ENCODE results near the gene FBXO42. TPM values are rescaled to one million over a fixed set of nuclear protein-coding genes. Genes with fewer than 3 reads are reported as not detected.
"Not testable (repeated sequence)": the region's sequence is repeated elsewhere in the genome, so short reads cannot be mapped to it uniquely, and the experiment has no call there.

The FBXO42 gene
- total RNA-seq, 2 donors from 2014 or later, result 17.6 to 20.0 TPM

GRCh38 chr1:16213544-16213943 lies 138.7 kb downstream of the FBXO42 start:
- peaks cover 14% of the 10 kb centered on the region for H3K4me1 Mint-ChIP-seq
- not testable (repeated sequence) for H3K4me3 Mint-ChIP-seq; H3K9me3 ChIP-seq (ENCODE audit: control insufficient read depth, low read length); H3K36me3 Mint-ChIP-seq (ENCODE audit: low read depth); H3K27ac Mint-ChIP-seq; H3K27ac ChIP-seq (ENCODE audit: low read depth, low read length); H3K4me1 ChIP-seq (ENCODE audit: control insufficient read depth, insufficient read depth, low read length); H3K36me3 ChIP-seq (ENCODE audit: control insufficient read depth, insufficient read depth, low read length); H3K4me3 ChIP-seq (ENCODE audit: low read length); H3K9me3 Mint-ChIP-seq; H3K9ac ChIP-seq (ENCODE audit: extremely low read depth, low read length, poor library complexity, severe bottlenecking); DNase-seq
- peaks cover 18% of the 10 kb centered on the region for H3K27me3 ChIP-seq (ENCODE audit: control insufficient read depth, insufficient read depth, low read length, poor library complexity, severe bottlenecking)
- WGBS, 2 experiments (ENCODE audit: insufficient coverage in 1 of 2, insufficient read length in 1 of 2), result 89% methylated on average over 3 of the region's 3 CpGs; no CpG with 5 or more reads in 1 of the 2 experiments
- peaks cover 20% of the 10 kb centered on the region for H3K27me3 Mint-ChIP-seq (ENCODE audit: insufficient read depth)

DNA sequence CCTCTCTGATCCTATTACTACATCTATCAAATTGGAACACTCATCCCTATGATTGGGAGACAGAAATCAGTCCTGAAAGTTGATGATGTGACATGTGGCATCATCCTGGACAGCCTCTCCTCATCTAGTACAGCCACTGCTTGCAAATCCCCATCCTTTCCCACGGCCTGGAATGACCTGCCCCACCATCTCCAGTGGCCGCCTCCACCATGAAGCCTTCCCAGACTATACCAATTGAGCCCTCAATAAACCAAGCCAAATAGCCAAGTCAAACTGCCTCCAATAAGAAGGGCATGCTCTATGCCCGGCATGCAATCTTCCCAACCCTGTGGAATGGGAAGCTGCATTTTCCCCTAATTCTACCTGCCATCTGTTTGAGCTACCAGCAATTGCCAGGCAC lies 139.3 kb downstream of the FBXO42 start:
- no peaks in the 10 kb centered on the region for H3K9me3 ChIP-seq (ENCODE audit: control insufficient read depth, low read length)
- TF ChIP-seq, protein P1, sequence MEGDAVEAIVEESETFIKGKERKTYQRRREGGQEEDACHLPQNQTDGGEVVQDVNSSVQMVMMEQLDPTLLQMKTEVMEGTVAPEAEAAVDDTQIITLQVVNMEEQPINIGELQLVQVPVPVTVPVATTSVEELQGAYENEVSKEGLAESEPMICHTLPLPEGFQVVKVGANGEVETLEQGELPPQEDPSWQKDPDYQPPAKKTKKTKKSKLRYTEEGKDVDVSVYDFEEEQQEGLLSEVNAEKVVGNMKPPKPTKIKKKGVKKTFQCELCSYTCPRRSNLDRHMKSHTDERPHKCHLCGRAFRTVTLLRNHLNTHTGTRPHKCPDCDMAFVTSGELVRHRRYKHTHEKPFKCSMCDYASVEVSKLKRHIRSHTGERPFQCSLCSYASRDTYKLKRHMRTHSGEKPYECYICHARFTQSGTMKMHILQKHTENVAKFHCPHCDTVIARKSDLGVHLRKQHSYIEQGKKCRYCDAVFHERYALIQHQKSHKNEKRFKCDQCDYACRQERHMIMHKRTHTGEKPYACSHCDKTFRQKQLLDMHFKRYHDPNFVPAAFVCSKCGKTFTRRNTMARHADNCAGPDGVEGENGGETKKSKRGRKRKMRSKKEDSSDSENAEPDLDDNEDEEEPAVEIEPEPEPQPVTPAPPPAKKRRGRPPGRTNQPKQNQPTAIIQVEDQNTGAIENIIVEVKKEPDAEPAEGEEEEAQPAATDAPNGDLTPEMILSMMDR (conservative IDR thresholded peaks at IDR 0.05), result no peak
- peaks cover 13% of the 10 kb centered on the region for H3K27me3 ChIP-seq (ENCODE audit: control insufficient read depth, insufficient read depth, low read length, poor library complexity, severe bottlenecking)
- H3K9ac ChIP-seq (ENCODE audit: extremely low read depth, low read length, poor library complexity, severe bottlenecking), result no peak overlapping the region
- H3K27ac ChIP-seq (ENCODE audit: low read depth, low read length), result no peak overlapping the region
- H3K4me3 ChIP-seq (ENCODE audit: low read length), result no peak overlapping the region
- no peak for DNase-seq
- Mint-ChIP-seq H3K9me3 (no peaks in the 10 kb centered on the region), H3K27ac (no peak overlapping the region), H3K4me1 (peaks cover 14% of the 10 kb centered on the region), H3K27me3 (ENCODE audit: insufficient read depth) (peaks cover 16% of the 10 kb centered on the region), H3K4me3 (peak overlapping the region; percentile 49), H3K36me3 (ENCODE audit: low read depth) (no peaks in the 10 kb centered on the region)
- 82 to 88% methylated on average over 3 of the region's 3 CpGs for WGBS, 2 experiments (ENCODE audit: insufficient coverage in 1 of 2, insufficient read length in 1 of 2)
- H3K36me3 ChIP-seq (ENCODE audit: control insufficient read depth, insufficient read depth, low read length), result no peaks in the 10 kb centered on the region
- no peaks in the 10 kb centered on the region for H3K4me1 ChIP-seq (ENCODE audit: control insufficient read depth, insufficient read depth, low read length)

- no peak within 1 kb of the TSS for H3K4me3 ChIP-seq (ENCODE audit: low read length)
- TF ChIP-seq, protein P1 (conservative IDR thresholded peaks at IDR 0.05), result no peak
- H3K27ac ChIP-seq (ENCODE audit: low read depth, low read length), result no peak within 1 kb of the TSS
- 56 to 61% methylated on average over 8 to 14 of the region's 14 CpGs for WGBS, 2 experiments (ENCODE audit: insufficient coverage in 1 of 2, insufficient read length in 1 of 2)
- Mint-ChIP-seq H3K27me3 (ENCODE audit: insufficient read depth) (peaks cover 14% of the 10 kb centered on the region), H3K36me3 (ENCODE audit: low read depth) (no peaks in the 10 kb centered on the region), H3K4me1 (peaks cover 15% of the 10 kb centered on the region), H3K9me3 (no peaks in the 10 kb centered on the region), H3K27ac (no peak within 1 kb of the TSS), H3K4me3 (peak within 1 kb of the TSS; percentile 49)
- DNase-seq, result peak; percentile 91
- H3K36me3 ChIP-seq (ENCODE audit: control insufficient read depth, insufficient read depth, low read length), result no peaks in the 10 kb centered on the region
- H3K9me3 ChIP-seq (ENCODE audit: control insufficient read depth, low read length), result no peaks in the 10 kb centered on the region
- no peaks in the 10 kb centered on the region for H3K4me1 ChIP-seq (ENCODE audit: control insufficient read depth, insufficient read depth, low read length)
- peaks cover 13% of the 10 kb centered on the region for H3K27me3 ChIP-seq (ENCODE audit: control insufficient read depth, insufficient read depth, low read length, poor library complexity, severe bottlenecking)
- no peak within 1 kb of the TSS for H3K9ac ChIP-seq (ENCODE audit: extremely low read depth, low read length, poor library complexity, severe bottlenecking)
These were observed 139.9 kb downstream of the FBXO42 start, which contains the start of gene ARHGEF19 for GRCh38 chr1:16212251-16212961. Gene ARHGEF19, minus strand, starts transcription at chr1:16212652. Its CDS starts 3,598 bp downstream, at chr1:16209054.
